BJ (cell line): Measurements from ENCODE around the gene LRRC74B. TPM values are rescaled to one million over a fixed set of nuclear protein-coding genes. Genes with fewer than 3 reads are reported as not detected.
"Not testable (repeated sequence)": the region's sequence is repeated elsewhere in the genome, so short reads cannot be mapped to it uniquely, and the experiment has no call there.

Experiments
- CTCF ChIA-PET: fragments of 350-600 bp; formaldehyde crosslinking; extraction: SDS; loops from one replicate; lab custom pipeline; 2021; ENCODE audit warnings: antibody characterized with exemption, inconsistent platforms; lab: Yijun Ruan, JAX
- POLR2A ChIA-PET: fragments of 300-600 bp; sonication (Branson Sonifier 250); formaldehyde crosslinking; extraction: SDS; loops from one replicate; lab custom pipeline; 2021; ENCODE audit warnings: antibody characterized with exemption; lab: Charles Lee
- DNase-seq: peaks from one replicate; pipeline ENCODE4 v3.0.0-alpha.2; 2011; ENCODE audit warnings: low read depth
- H3K27me3 ChIP-seq: 2 replicates; pipeline ENCODE4 v1.6.0; 2011; ENCODE audit warnings: low read length; ENCODE audit not compliant: control insufficient read depth, insufficient read depth
- H3K36me3 ChIP-seq: 2 replicates; pipeline ENCODE4 v1.5.1; 2011; ENCODE audit warnings: low read length; ENCODE audit not compliant: control insufficient read depth, insufficient read depth
- H3K4me3 ChIP-seq: 2 replicates; pipeline ENCODE4 v1.5.1; 2011; ENCODE audit warnings: low read depth, mild to moderate bottlenecking, control low read depth, low read length
- CTCF ChIP-seq: IDR thresholded peaks from 2 replicates; pipeline ENCODE4 v1.5.1; 2011; ENCODE audit warnings: low read depth, mild to moderate bottlenecking, control low read depth, inconsistent platforms, low read length, moderate library complexity; ENCODE audit not compliant: insufficient read depth
- polyA plus RNA-seq: library from polyadenylated mRNA; depleted of rRNA; stranded (reverse); fragments of >200 nt; gene quantifications from 2 replicates; pipeline ENCODE4 v1.2.3, GENCODE V29; 2011

The LRRC74B gene
- polyA plus RNA-seq, 1 experiment: not detected

GRCh38 chr22:21032868-21033688, 12.7 kb upstream of the LRRC74B start:
- no peak for TF ChIP-seq CTCF
- POLR2A ChIA-PET: no interaction called here
- no peak overlapping the region for H3K4me3 ChIP-seq
- H3K36me3 ChIP-seq: no peaks in the 10 kb centered on the region
- peaks cover 4% of the 10 kb centered on the region; the same call in 1 of the 2 replicates for H3K27me3 ChIP-seq
- DNase-seq: no peak
- CTCF ChIA-PET: interaction anchor here (1.0 to 2.3 kb wide), 2 partner anchors 11 to 12 kb away, joined by 3 to 14 read pairs; no protein-coding TSS in a partner anchor

- H3K36me3 ChIP-seq: no peaks in the 10 kb centered on the region
- ChIA-PET POLR2A (no interaction called here), CTCF (interaction anchor here (2.3 kb wide), 1 partner anchor 13 kb away, joined by 14 read pairs; no protein-coding TSS in a partner anchor)
- no peak for DNase-seq
- H3K27me3 ChIP-seq: peaks cover 4% of the 10 kb centered on the region; the same call in 1 of the 2 replicates
- H3K4me3 ChIP-seq: no peak overlapping the region
- no peak for TF ChIP-seq CTCF
These were observed 11.9 kb upstream of the LRRC74B start for GRCh38 chr22:21033895-21034294.

GRCh38 chr22:21034989-21035388, 10.8 kb upstream of the LRRC74B start:
- ChIA-PET CTCF (no interaction called here), POLR2A (interaction anchor here (0.7 kb wide), 1 partner anchor 52 kb away, joined by 3 read pairs; no protein-coding TSS in a partner anchor)
- H3K4me3 ChIP-seq: no peak overlapping the region
- TF ChIP-seq CTCF: no peak
- H3K27me3 ChIP-seq: peaks cover 4% of the 10 kb centered on the region; the same call in 1 of the 2 replicates
- H3K36me3 ChIP-seq: no peaks in the 10 kb centered on the region
- DNase-seq: no peak

- no peaks in the 10 kb centered on the region for H3K27me3 ChIP-seq
- no peak for TF ChIP-seq CTCF
- H3K4me3 ChIP-seq: no peak overlapping the region
- no peaks in the 10 kb centered on the region for H3K36me3 ChIP-seq
- ChIA-PET POLR2A (no interaction called here), CTCF (interaction anchor here (0.9 to 1.4 kb wide), 3 partner anchors 32 to 64 kb away, joined by 3 to 5 read pairs (median 3); no protein-coding TSS in a partner anchor)
- DNase-seq: no peak
These were observed 7.3 kb upstream of the LRRC74B start for GRCh38 chr22:21038405-21038804.

GRCh38 chr22:21039158-21039557, 6.6 kb upstream of the LRRC74B start:
- H3K27me3 ChIP-seq, CTCF ChIA-PET, POLR2A ChIA-PET, H3K4me3 ChIP-seq, H3K36me3 ChIP-seq, DNase-seq: not testable (repeated sequence)
